ENCODE measurements around the gene TMEM115. TPM values are rescaled to one million over a fixed set of nuclear protein-coding genes. Genes with fewer than 3 reads are reported as not detected.

The TMEM115 gene
- total and polyA plus RNA-seq, 9 of the 15 experiments (the other 6 are each of a cell fraction or from before 2014, with no cell fraction given), result 1.6 to 26.9 (median 14.1) TPM

GRCh38 chr3:50321336-50322114, 37.8 kb downstream of the TMEM115 start (continued):
- TF ChIP-seq CCNT2 (IDR thresholded peaks at IDR 0.05; ENCODE audit: borderline replicate concordance, extremely low read depth, insufficient read length, low read depth, low read length), result peak; percentile 74
- peak; percentile 64 for TF ChIP-seq RBBP5 (IDR thresholded peaks at IDR 0.05; ENCODE audit: borderline replicate concordance, insufficient read depth, low read length, poor library complexity, severe bottlenecking)

- Histone ChIP-seq H3K4me3 (peak overlapping the region; percentile 81), H3K27ac (ENCODE audit: extremely low read depth, low read depth, low read length) (peak overlapping the region; percentile 100), H3K9ac (ENCODE audit: insufficient read depth in 1 of 2, low read depth in 2 of 2, low read length in 2 of 2) (peak overlapping the region; percentile 98), H3K4me1 (replicated peaks in 1 of 2; ENCODE audit: control insufficient read depth in 2 of 2, insufficient read depth in 2 of 2, low read length in 2 of 2) (peaks cover 36 to 80% of the 10 kb centered on the region in 2 experiments), H2AFZ (ENCODE audit: low read depth, low read length) (peak overlapping the region; percentile 99), H3K27me3 (ENCODE audit: control insufficient read depth in 2 of 2, insufficient read depth in 2 of 2, low read length in 2 of 2) (no peaks in the 10 kb centered on the region), H3K4me2 (ENCODE audit: insufficient read depth, low read length) (peak overlapping the region; percentile 90), H3K79me2 (ENCODE audit: control insufficient read depth, insufficient read depth, low read length) (peaks cover 22% of the 10 kb centered on the region), H4K20me1 (replicated peaks; ENCODE audit: control insufficient read depth, insufficient read depth, low read length) (no peaks in the 10 kb centered on the region), H3K9me1 (ENCODE audit: control insufficient read depth, insufficient read depth, low read length) (no peaks in the 10 kb centered on the region), H3K36me3 (ENCODE audit: control insufficient read depth, insufficient read depth, low read length) (peaks cover 37% of the 10 kb centered on the region; the same call in 2 of the 3 replicates), H3K9me3 (replicated peaks; ENCODE audit: control insufficient read depth, insufficient read depth, low read depth, low read length) (no peaks in the 10 kb centered on the region)
- 0% methylated on average over 12 of the region's 45 CpGs for WGBS (ENCODE audit: insufficient coverage, low coverage, missing lambda C conversion rate)
- peak; percentile 78 to 83 (median 80) for DNase-seq (ENCODE audit: extremely low read depth in 1 of 4, low spot score in 3 of 4)
- ATAC-seq, result peak; percentile 80
- ChIA-PET POLR2A (interaction anchor here (0.9 to 1.2 kb wide), 3 partner anchors 9 to 59 kb away, joined by 4 to 5 read pairs (median 4); partner anchors contain the start of gene HYAL1), CTCF (ENCODE audit: low intra/inter-chr PET ratio) (no interaction called here)
- in situ Hi-C loops (cut with MboI), result no loop called here
- FAIRE-seq, result peak; percentile 11
- no TSS peak for BruUV-seq (replicated peaks)
- intact Hi-C loops (cut with micrococcal nuclease), result no loop called here
- TF ChIP-seq IRF2 (CRISPR knock-in tag; IDR thresholded peaks at IDR 0.05) (no peak), FOXJ2 (tag; IDR thresholded peaks at IDR 0.05) (no peak), GABPA (tag; conservative IDR thresholded peaks at IDR 0.05; ENCODE audit: low read depth) (0 out of 2 replicates have a peak, but pooled peaks have one; percentile 24), ERF (CRISPR knock-in tag; IDR thresholded peaks at IDR 0.05) (no peak), SRSF1 (IDR thresholded peaks at IDR 0.05; ENCODE audit: low read depth, low read length) (no peak), SMC3 (conservative IDR thresholded peaks at IDR 0.05; ENCODE audit: insufficient read depth, low read depth, low read length) (no peak), KDM4B (IDR thresholded peaks at IDR 0.05; ENCODE audit: borderline replicate concordance in 2 of 2, low read depth in 1 of 2) (no peak), ZNF24 (IDR thresholded peaks at IDR 0.05) (no peak), MLLT1 (IDR thresholded peaks at IDR 0.05) (no peak), PPARD (CRISPR knock-in tag; IDR thresholded peaks at IDR 0.05) (no peak), SAFB2 (IDR thresholded peaks at IDR 0.05; ENCODE audit: borderline replicate concordance, low read depth, low read length, severe bottlenecking) (no peak), ATF1 (CRISPR knock-in tag; IDR thresholded peaks at IDR 0.05) (no peak), ATF1 (tag; IDR thresholded peaks at IDR 0.05) (peak; percentile 24; the same call in 1 of the 2 replicates)
These were observed 38.4 kb downstream of the TMEM115 start for GRCh38 chr3:50320853-50321335.
